Measurements from ENCODE around the gene CFAP161. TPM values are rescaled to one million over a fixed set of nuclear protein-coding genes. Genes with fewer than 3 reads are reported as not detected.

Gene CFAP161
- total RNA-seq, 2 experiments from 2014 or later, result not detected

DNA sequence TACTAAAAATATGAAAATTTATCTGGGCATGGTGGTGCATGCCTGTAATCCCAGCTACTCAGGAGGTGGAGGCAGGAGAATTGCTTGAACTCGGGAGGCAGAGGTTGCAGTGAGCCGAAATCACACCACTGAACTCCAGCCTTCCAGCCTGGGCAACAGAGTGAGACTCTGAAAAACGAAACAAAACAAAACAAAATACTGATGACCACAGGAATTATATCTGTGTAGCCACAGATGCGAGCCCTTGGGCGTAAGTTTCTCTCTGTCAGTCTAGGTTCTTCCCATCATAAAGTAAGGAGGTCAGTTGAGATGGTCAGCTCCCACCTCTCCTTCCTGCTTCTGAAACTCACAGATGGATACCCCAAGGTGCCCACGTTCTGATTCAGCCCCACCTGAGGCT lies 37.7 kb upstream of the CFAP161 start:
- Mint-ChIP-seq H3K4me3 (no peak overlapping the region), H3K36me3 (no peaks in the 10 kb centered on the region), H3K27ac (no peak overlapping the region), H3K9me3 (no peaks in the 10 kb centered on the region), H3K4me1 (ENCODE audit: low read depth) (peaks cover 7% of the 10 kb centered on the region), H3K27me3 (peaks cover 45% of the 10 kb centered on the region)
- intact Hi-C loops (cut with micrococcal nuclease), result no loop called here
- CTCF ChIA-PET, result interaction anchor here (1.1 to 1.7 kb wide), 2 partner anchors 10 to 119 kb away, joined by 4 to 6 read pairs; no protein-coding TSS in a partner anchor
- DNase-seq, result no peak
- POLR2A ChIA-PET, result no interaction called here

DNA sequence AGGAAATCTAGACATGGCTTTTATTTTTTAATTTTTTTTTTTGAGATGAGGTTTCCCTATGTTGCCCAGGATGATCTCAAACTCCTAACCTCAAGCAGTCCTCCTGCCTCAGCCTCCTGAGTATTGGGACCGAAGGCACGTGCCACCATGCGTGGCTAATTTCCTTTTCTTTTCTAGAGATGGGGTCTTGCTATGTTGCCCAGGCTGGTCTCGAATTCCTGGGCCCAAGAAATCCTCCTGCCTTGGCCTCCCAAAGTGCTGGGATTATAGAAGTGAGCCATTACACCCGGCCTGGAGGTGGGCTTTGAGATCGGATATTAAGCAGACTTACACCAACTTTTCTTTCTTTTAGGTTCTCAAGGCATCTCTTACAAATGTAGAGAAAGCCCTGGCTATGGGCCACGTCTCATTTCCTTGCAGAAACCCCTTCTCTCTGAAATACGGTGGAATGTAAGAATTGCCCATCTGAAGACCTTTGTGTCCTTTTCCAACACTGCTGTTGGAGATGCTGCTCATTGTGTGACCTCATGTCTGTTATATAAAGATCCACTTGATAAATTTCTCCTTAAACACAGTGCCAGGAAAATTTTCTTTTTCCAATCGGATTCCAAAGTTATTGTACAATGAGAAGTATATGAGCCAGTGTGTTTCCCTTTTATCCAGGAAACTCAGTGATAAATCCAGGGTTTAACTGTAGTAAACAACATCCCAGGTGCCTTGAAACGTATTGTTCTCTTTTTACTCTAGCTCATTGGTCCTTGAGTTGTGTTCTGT lies 36.8 kb upstream of the CFAP161 start:
- ChIA-PET POLR2A (no interaction called here), CTCF (interaction anchor here (3.6 kb wide), 1 partner anchor 169 kb away, joined by 14 read pairs; no protein-coding TSS in a partner anchor)
- no peak overlapping the region for H3K4me3 Mint-ChIP-seq
- no peak for DNase-seq
- intact Hi-C loops (cut with micrococcal nuclease), result no loop called here
- H3K27ac Mint-ChIP-seq, result no peak overlapping the region
- H3K9me3 Mint-ChIP-seq, result no peaks in the 10 kb centered on the region
- H3K36me3 Mint-ChIP-seq, result no peaks in the 10 kb centered on the region
- H3K27me3 Mint-ChIP-seq, result peaks cover 47% of the 10 kb centered on the region
- H3K4me1 Mint-ChIP-seq (ENCODE audit: low read depth), result peaks cover 7% of the 10 kb centered on the region

DNA sequence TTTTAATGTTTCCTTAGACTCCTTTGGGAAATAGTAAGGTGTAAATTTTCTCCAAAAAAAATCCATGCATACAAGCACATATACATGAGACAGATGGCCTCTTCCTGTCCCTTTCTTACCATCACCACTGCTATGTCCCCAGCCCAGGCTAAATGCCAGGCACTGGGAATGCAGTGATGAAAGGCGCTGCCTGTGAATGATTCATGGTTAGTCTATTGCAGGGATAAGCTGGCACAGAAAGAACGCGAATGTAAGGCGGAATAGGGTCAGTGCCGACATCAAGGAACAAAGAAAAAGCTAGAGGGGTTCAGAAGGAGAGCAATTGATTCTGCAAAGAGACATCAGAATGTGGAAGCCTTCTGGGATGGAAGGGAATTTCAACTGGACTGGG lies 36.2 kb upstream of the CFAP161 start:
- peaks cover 42% of the 10 kb centered on the region for H3K27me3 Mint-ChIP-seq
- ChIA-PET CTCF (interaction anchor here (1.9 to 3.6 kb wide), 2 partner anchors 10 to 169 kb away, joined by 4 to 14 read pairs; no protein-coding TSS in a partner anchor), POLR2A (no interaction called here)
- peaks cover 7% of the 10 kb centered on the region for H3K4me1 Mint-ChIP-seq (ENCODE audit: low read depth)
- H3K4me3 Mint-ChIP-seq, result no peak overlapping the region
- no peak overlapping the region for H3K27ac Mint-ChIP-seq
- no peaks in the 10 kb centered on the region for H3K9me3 Mint-ChIP-seq
- DNase-seq, result no peak
- H3K36me3 Mint-ChIP-seq, result no peaks in the 10 kb centered on the region
- intact Hi-C loops (cut with micrococcal nuclease), result no loop called here

DNA sequence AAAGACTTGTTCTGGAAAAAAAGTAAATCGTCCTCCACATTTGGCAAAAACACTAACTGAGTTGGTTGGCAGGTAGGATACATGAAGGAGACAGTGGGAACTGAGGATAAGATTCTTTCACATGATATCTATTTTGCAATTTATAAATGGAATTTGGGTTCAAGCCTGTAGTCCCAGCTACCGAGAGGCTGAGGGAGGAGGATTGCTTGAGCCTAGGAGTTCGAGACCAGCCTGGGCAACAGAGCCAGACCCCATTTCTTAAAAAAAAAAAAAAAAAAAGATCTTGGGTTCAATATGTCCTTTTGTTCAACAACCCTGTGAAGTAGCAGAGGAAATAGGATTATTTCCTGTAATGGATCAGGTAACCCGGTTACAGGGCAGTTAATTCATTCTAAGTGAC lies 35.7 kb upstream of the CFAP161 start:
- Mint-ChIP-seq H3K27me3 (peaks cover 40% of the 10 kb centered on the region), H3K4me1 (ENCODE audit: low read depth) (peaks cover 7% of the 10 kb centered on the region), H3K27ac (no peak overlapping the region), H3K36me3 (no peaks in the 10 kb centered on the region), H3K4me3 (no peak overlapping the region), H3K9me3 (no peaks in the 10 kb centered on the region)
- POLR2A ChIA-PET, result no interaction called here
- DNase-seq, result no peak
- CTCF ChIA-PET, result interaction anchor here (0.7 to 3.6 kb wide), 3 partner anchors 10 to 168 kb away, joined by 4 to 14 read pairs (median 4); no protein-coding TSS in a partner anchor
- intact Hi-C loops (cut with micrococcal nuclease), result no loop called here

DNA sequence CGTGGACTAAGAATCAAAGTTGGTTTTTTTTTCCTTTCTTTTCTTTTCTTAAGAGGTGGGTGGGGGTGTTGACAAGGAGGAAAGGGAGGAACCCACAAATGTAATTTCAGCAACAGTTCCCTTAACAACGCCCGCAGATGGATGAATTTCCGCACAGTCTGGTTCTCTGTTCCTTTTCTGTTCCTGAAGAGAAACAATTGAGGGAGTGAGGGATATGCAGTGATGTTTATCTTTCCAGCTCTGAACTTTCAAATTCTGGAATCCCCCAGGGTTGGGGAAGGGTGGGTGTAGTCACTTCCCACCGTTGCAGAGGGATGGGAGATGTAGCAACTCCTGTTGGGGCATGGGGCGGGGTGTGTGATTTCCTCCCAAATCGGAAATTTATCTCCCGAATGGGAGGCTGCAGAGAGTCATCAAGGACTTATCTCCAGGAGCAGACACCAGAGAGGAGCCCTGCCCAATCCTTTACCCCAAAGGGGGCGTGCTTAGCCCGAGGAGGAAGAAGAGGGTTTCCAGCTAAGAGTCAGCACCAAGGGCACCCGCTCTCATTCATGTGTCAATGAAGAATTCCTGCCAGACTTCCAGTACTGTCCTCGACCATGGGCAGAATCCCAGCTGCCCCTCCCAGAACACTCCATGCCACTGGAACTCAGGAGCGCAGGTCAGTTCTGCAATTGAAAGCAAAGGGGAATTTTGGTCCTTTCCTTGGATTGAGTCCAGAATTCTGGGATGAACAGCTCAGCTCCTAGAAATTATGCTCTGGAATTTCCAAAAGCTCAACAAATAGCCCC lies 35.0 kb upstream of the CFAP161 start:
- H3K4me3 Mint-ChIP-seq, result no peak overlapping the region
- POLR2A ChIA-PET, result no interaction called here

DNA sequence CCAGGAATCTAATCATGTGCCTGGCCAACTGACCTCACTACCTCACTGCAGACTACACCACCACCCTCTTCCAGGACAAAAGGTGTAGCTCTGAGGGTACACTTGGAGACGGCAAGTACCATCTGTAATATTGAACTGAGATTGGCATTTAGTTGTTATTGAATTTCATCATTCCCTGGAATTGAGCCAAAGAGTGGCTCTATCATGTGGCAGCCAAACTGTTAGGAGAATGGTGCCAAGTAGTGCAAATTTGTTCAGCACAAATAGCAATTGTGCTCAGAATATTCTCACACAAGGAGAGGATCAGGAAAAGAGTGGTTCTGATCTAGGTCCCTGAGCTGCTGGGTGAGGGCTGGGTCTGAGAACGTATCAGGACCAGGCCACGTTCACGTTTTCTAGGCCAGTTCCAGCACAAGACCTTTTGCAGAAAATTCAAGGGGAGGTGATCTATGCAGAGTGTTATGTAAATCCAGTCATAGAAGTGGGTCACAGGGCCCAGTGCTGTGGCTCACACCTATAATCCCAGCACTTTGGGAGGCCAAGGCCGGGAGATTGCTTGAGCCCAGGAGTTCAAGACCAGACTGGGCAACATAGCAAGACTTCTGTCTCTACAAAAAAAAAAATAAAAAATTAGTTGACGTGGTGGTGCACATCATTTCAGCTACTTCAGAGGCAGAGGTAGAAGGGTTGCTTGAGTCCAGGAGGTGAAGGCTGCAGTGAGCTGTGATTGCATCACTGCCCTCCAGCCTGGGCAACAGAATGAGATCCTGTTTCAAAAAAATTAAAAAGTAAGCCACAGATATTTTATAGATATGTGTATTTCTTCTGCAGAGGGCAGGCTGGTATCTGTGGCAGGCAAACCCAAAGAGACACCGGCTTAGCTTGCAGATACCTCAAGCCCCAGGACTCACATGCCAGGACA lies 31.9 kb upstream of the CFAP161 start:
- H3K4me3 Mint-ChIP-seq, result no peak overlapping the region
- ChIA-PET POLR2A (no interaction called here), CTCF (interaction anchor here (4.1 kb wide), 1 partner anchor 164 kb away, joined by 44 read pairs; no protein-coding TSS in a partner anchor)
- no peaks in the 10 kb centered on the region for H3K36me3 Mint-ChIP-seq
- peaks cover 31% of the 10 kb centered on the region for H3K27me3 Mint-ChIP-seq
- intact Hi-C loops (cut with micrococcal nuclease), result no loop called here
- H3K27ac Mint-ChIP-seq, result no peak overlapping the region
- no peaks in the 10 kb centered on the region for H3K9me3 Mint-ChIP-seq
- no peak for DNase-seq
- H3K4me1 Mint-ChIP-seq (ENCODE audit: low read depth), result peaks cover 7% of the 10 kb centered on the region

More for the DNA sequence above, 35.0 kb upstream of the CFAP161 start:
- intact Hi-C loops (cut with micrococcal nuclease), result no loop called here
- no peak for DNase-seq
- peaks cover 7% of the 10 kb centered on the region for H3K4me1 Mint-ChIP-seq (ENCODE audit: low read depth)
- no peaks in the 10 kb centered on the region for H3K36me3 Mint-ChIP-seq
- no peaks in the 10 kb centered on the region for H3K9me3 Mint-ChIP-seq
- CTCF ChIA-PET, result interaction anchor here (0.7 to 3.6 kb wide), 3 partner anchors 9 to 167 kb away, joined by 4 to 14 read pairs (median 4); no protein-coding TSS in a partner anchor
- H3K27ac Mint-ChIP-seq, result no peak overlapping the region
- H3K27me3 Mint-ChIP-seq, result peaks cover 40% of the 10 kb centered on the region

DNA sequence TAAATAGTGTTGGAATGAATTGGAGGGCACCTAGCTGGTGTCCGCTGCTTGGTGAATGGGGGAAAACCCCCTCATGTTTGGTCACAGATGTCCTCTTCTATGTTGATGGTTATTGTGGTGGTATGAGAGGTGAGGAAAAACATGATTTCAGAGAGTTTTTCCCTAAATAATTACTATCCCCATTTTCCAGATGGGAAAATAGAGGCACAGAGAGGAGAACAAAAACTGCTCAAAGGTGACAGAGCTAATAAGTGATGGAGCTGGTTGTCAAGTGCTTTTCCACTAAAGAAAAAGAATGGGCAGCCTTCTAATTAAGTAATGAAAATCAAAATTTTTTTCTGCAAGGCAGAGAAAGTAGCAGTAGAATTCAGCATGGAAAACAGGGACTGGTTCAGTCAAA lies 30.2 kb upstream of the CFAP161 start:
- DNase-seq, result no peak
- H3K27ac Mint-ChIP-seq, result no peak overlapping the region
- CTCF ChIA-PET, result interaction anchor here (0.6 to 4.1 kb wide), 4 partner anchors 126 to 328 kb away, joined by 3 to 44 read pairs (median 4); no protein-coding TSS in a partner anchor
- H3K36me3 Mint-ChIP-seq, result no peaks in the 10 kb centered on the region
- POLR2A ChIA-PET, result no interaction called here
- no peaks in the 10 kb centered on the region for H3K9me3 Mint-ChIP-seq
- no peak overlapping the region for H3K4me3 Mint-ChIP-seq
- H3K27me3 Mint-ChIP-seq, result peaks cover 17% of the 10 kb centered on the region
- intact Hi-C loops (cut with micrococcal nuclease), result no loop called here
- peaks cover 3% of the 10 kb centered on the region for H3K4me1 Mint-ChIP-seq (ENCODE audit: low read depth)

DNA sequence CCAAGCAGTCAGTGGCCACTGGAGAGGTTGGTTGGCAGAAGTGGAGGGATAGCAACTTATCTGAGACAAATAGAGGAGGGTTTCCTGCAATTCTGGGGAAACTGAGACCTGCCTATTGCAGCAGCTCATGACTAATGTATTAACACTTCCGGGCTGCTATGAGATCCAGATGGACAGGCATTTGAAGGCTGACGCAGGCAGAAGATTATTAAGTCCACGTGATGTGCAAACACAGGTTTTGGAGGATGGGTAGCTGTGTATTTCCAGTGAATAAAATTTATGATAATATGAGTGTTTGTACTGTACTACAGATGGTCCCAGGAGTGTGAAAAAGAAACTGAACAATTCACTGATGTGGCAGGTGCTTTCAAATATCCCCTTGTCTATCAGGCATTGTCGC lies 28.5 kb upstream of the CFAP161 start:
- H3K9me3 Mint-ChIP-seq, result no peaks in the 10 kb centered on the region
- no peaks in the 10 kb centered on the region for H3K36me3 Mint-ChIP-seq
- intact Hi-C loops (cut with micrococcal nuclease), result no loop called here
- H3K27ac Mint-ChIP-seq, result no peak overlapping the region
- H3K4me3 Mint-ChIP-seq, result no peak overlapping the region
- POLR2A ChIA-PET, result no interaction called here
- H3K27me3 Mint-ChIP-seq, result peaks cover 15% of the 10 kb centered on the region
- H3K4me1 Mint-ChIP-seq (ENCODE audit: low read depth), result no peaks in the 10 kb centered on the region
- CTCF ChIA-PET, result interaction anchor here (1.5 to 5.1 kb wide), 6 partner anchors 12 to 293 kb away, joined by 3 to 217 read pairs (median 5); no protein-coding TSS in a partner anchor
- DNase-seq, result no peak

DNA sequence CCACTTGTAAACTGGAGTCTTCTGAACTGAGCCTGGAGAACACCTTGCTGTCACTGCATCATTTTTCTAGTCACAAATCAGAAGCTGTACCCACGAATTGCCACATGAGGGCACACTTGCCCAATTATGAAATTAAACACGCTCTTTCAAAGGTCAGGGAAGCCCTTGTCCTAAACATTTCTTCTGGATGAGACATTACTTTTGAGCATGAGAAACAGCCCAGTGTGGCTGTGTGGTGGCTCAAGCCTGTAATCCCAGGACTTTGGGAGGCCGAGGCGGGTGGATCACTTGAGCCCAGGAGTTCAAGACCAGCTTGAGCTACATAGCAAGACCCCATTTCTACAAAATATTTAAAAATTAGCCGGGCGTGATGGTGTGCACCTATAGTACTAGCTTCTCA lies 27.5 kb upstream of the CFAP161 start:
- H3K4me3 Mint-ChIP-seq, result no peak overlapping the region
- peaks cover 3% of the 10 kb centered on the region for H3K4me1 Mint-ChIP-seq (ENCODE audit: low read depth)
- DNase-seq, result peak; percentile 59
- H3K36me3 Mint-ChIP-seq, result no peaks in the 10 kb centered on the region
- H3K27ac Mint-ChIP-seq, result no peak overlapping the region
- H3K27me3 Mint-ChIP-seq, result peaks cover 20% of the 10 kb centered on the region
- intact Hi-C loops (cut with micrococcal nuclease), result loop anchor here (1.0 kb wide), 2 partner anchors 110 to 160 kb away; no protein-coding TSS in a partner anchor
- H3K9me3 Mint-ChIP-seq, result no peaks in the 10 kb centered on the region
- ChIA-PET POLR2A (no interaction called here), CTCF (interaction anchor here (0.6 to 5.1 kb wide), 19 partner anchors 9 to 292 kb away, joined by 3 to 217 read pairs (median 4); no protein-coding TSS in a partner anchor)

DNA sequence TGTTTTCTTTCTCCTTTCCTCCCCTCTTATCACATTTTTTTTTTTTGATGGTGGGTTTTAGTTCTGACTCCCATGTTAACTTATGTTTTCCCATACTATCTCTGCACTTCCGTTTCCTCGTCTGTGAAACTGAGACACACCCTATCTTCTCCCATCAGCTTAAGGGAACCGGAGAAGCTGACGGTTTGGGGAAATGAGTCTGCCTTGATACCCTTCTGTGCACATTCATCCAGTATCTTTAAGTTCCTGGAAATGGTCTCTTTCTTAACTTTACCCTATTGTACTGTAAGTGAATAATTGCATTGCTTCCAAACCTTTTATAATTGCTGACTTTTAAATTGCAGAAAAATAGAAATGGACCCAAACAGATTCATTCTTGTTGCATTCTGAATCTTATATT lies 26.2 kb upstream of the CFAP161 start:
- ChIA-PET POLR2A (no interaction called here), CTCF (interaction anchor here (0.6 to 5.1 kb wide), 23 partner anchors 9 to 1040 kb away, joined by 3 to 217 read pairs (median 4); partner anchors contain the start of gene TLNRD1)
- Mint-ChIP-seq H3K9me3 (no peaks in the 10 kb centered on the region), H3K4me3 (no peak overlapping the region), H3K4me1 (ENCODE audit: low read depth) (peaks cover 3% of the 10 kb centered on the region), H3K27ac (no peak overlapping the region), H3K27me3 (peaks cover 14% of the 10 kb centered on the region), H3K36me3 (no peaks in the 10 kb centered on the region)
- intact Hi-C loops (cut with micrococcal nuclease), result no loop called here
- DNase-seq, result no peak

DNA sequence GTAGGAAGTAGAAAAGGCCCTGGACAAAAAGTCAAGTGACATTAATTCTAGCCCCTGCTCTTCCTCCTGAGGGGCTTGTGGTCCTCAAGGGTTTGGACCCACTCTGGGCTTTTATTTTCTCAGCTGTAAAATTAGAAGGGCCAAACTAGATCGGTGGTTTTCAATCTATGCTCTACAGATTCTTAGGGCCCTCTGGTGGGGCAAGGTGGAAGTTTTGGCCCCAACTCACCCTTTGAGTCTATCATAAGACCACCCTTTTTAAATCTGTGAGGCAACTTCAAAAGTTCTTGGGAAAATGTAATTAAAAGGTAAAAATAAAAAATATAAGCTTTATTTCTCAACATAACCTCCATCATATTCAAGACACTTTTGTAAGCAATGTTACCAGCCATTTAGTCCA lies 25.6 kb upstream of the CFAP161 start:
- no peaks in the 10 kb centered on the region for H3K36me3 Mint-ChIP-seq
- intact Hi-C loops (cut with micrococcal nuclease), result no loop called here
- CTCF ChIA-PET, result interaction anchor here (0.6 to 5.1 kb wide), 25 partner anchors 9 to 295 kb away, joined by 3 to 217 read pairs (median 4); partner anchors contain the start of gene TLNRD1
- no peak overlapping the region for H3K4me3 Mint-ChIP-seq
- H3K9me3 Mint-ChIP-seq, result no peaks in the 10 kb centered on the region
- no peak overlapping the region for H3K27ac Mint-ChIP-seq
- POLR2A ChIA-PET, result no interaction called here
- H3K4me1 Mint-ChIP-seq (ENCODE audit: low read depth), result peaks cover 3% of the 10 kb centered on the region
- peak; percentile 30 for DNase-seq
- H3K27me3 Mint-ChIP-seq, result peaks cover 16% of the 10 kb centered on the region

Measured in activated CD4-positive, alpha-beta memory T cell treated with anti-CD3 and anti-CD28 coated beads for 36 hours (primary cell).